ENCODE data around the gene MRPL37.
"Not testable (repeated sequence)": the region's sequence is repeated elsewhere in the genome, so short reads cannot be mapped to it uniquely, and the experiment has no call there.

Gene MRPL37

GRCh38 chr1:54199765-54200518 is at the start of gene MRPL37, which contains the start of gene CYB5RL:
Gene MRPL37, plus strand, starts transcription at chr1:54200167. Its CDS starts 77 bp downstream, at chr1:54200244.
Gene CYB5RL, minus strand, starts transcription at chr1:54200030. Its CDS starts 4,414 bp downstream, at chr1:54195616.
- peak; percentile 98 for DNase-seq

GRCh38 chr1:54151013-54151412 is 49.0 kb upstream of the MRPL37 start:
- no peak for DNase-seq

- no peak for DNase-seq
Measured at GRCh38 chr1:54152696-54153095, 47.3 kb upstream of the MRPL37 start, which contains the start of gene CDCP2. Gene CDCP2, minus strand, starts transcription at chr1:54153000. Its CDS starts 78 bp downstream, at chr1:54152922.

GRCh38 chr1:54153535-54154439 is 46.2 kb upstream of the MRPL37 start:
- DNase-seq, result no peak

GRCh38 chr1:54156201-54156600 is 43.8 kb upstream of the MRPL37 start:
- DNase-seq, result no peak

- DNase-seq, result no peak
Measured at GRCh38 chr1:54156986-54157385, 43.0 kb upstream of the MRPL37 start.

GRCh38 chr1:54157401-54157800 is 42.6 kb upstream of the MRPL37 start:
- DNase-seq, result no peak

GRCh38 chr1:54158071-54158470 is 41.9 kb upstream of the MRPL37 start:
- no peak for DNase-seq

- no peak for DNase-seq
Measured at GRCh38 chr1:54159733-54160316, 40.1 kb upstream of the MRPL37 start.

GRCh38 chr1:54160351-54160750 is 39.6 kb upstream of the MRPL37 start:
- no peak for DNase-seq

GRCh38 chr1:54161495-54162168 is 38.3 kb upstream of the MRPL37 start:
- no peak for DNase-seq

GRCh38 chr1:54163051-54163450 is 36.9 kb upstream of the MRPL37 start:
- no peak for DNase-seq

- no peak for DNase-seq
Measured at GRCh38 chr1:54163573-54163972, 36.4 kb upstream of the MRPL37 start.

GRCh38 chr1:54165146-54165545 is 34.8 kb upstream of the MRPL37 start:
- no peak for DNase-seq

- not testable (repeated sequence) for DNase-seq
Measured at GRCh38 chr1:54166357-54166756, 33.6 kb upstream of the MRPL37 start.

- DNase-seq, result no peak
Measured at GRCh38 chr1:54167422-54168139, 32.4 kb upstream of the MRPL37 start.

GRCh38 chr1:54168206-54168965 is 31.6 kb upstream of the MRPL37 start:
- DNase-seq, result no peak

- no peak for DNase-seq
Measured at GRCh38 chr1:54169068-54169467, 30.9 kb upstream of the MRPL37 start.

GRCh38 chr1:54171016-54171415 is 29.0 kb upstream of the MRPL37 start:
- no peak for DNase-seq

GRCh38 chr1:54171606-54172005 is 28.4 kb upstream of the MRPL37 start:
- no peak for DNase-seq

Measured in activated CD4-positive, alpha-beta T cell treated with anti-CD3 and anti-CD28 coated beads, Interleukin-2, amount 50 U/mL, for 16 hours (primary cell).